Measurements from ENCODE around the gene CYP3A4.
"Not testable (repeated sequence)": the region's sequence is repeated elsewhere in the genome, so short reads cannot be mapped to it uniquely, and the experiment has no call there.

CYP3A4 gene

GRCh38 chr7:99751322-99752052 lies 32.5 kb downstream of the CYP3A4 start:
- not testable (repeated sequence) for H3K4me3 Mint-ChIP-seq; H3K4me1 Mint-ChIP-seq (ENCODE audit: low read depth); H3K27ac Mint-ChIP-seq; H3K9me3 Mint-ChIP-seq; H3K36me3 Mint-ChIP-seq (ENCODE audit: low read depth)
- peaks cover 23% of the 10 kb centered on the region for H3K27me3 Mint-ChIP-seq

- peaks cover 23% of the 10 kb centered on the region for H3K27me3 Mint-ChIP-seq
Measured at GRCh38 chr7:99748846-99749579, 35.0 kb downstream of the CYP3A4 start.

GRCh38 chr7:99746915-99747314 lies 37.1 kb downstream of the CYP3A4 start:
- not testable (repeated sequence) for H3K36me3 Mint-ChIP-seq (ENCODE audit: low read depth); H3K27ac Mint-ChIP-seq; H3K4me1 Mint-ChIP-seq (ENCODE audit: low read depth); H3K4me3 Mint-ChIP-seq; H3K9me3 Mint-ChIP-seq
- H3K27me3 Mint-ChIP-seq, result peaks cover 24% of the 10 kb centered on the region

More at GRCh38 chr7:99748846-99749579, 35.0 kb downstream of the CYP3A4 start:
- Mint-ChIP-seq H3K36me3 (ENCODE audit: low read depth) (no peaks in the 10 kb centered on the region), H3K4me1 (ENCODE audit: low read depth) (peaks cover 5% of the 10 kb centered on the region), H3K27ac (no peak overlapping the region), H3K4me3 (no peak overlapping the region), H3K9me3 (peaks cover 6% of the 10 kb centered on the region)

- peaks cover 11% of the 10 kb centered on the region for H3K4me1 Mint-ChIP-seq (ENCODE audit: low read depth)
- H3K27me3 Mint-ChIP-seq, result peaks cover 20% of the 10 kb centered on the region
- not testable (repeated sequence) for H3K27ac Mint-ChIP-seq; H3K36me3 Mint-ChIP-seq (ENCODE audit: low read depth); H3K9me3 Mint-ChIP-seq; H3K4me3 Mint-ChIP-seq
Measured at GRCh38 chr7:99745395-99745794, 38.6 kb downstream of the CYP3A4 start.

GRCh38 chr7:99742737-99743394 lies 41.1 kb downstream of the CYP3A4 start:
- peak overlapping the region; percentile 7 for H3K27ac Mint-ChIP-seq
- H3K36me3 Mint-ChIP-seq (ENCODE audit: low read depth), result peaks cover 10% of the 10 kb centered on the region
- peaks cover 16% of the 10 kb centered on the region for H3K27me3 Mint-ChIP-seq
- peaks cover 6% of the 10 kb centered on the region for H3K9me3 Mint-ChIP-seq
- peaks cover 11% of the 10 kb centered on the region for H3K4me1 Mint-ChIP-seq (ENCODE audit: low read depth)
- H3K4me3 Mint-ChIP-seq, result no peak overlapping the region

- H3K4me1 Mint-ChIP-seq (ENCODE audit: low read depth), result peaks cover 11% of the 10 kb centered on the region
- no peak overlapping the region for H3K4me3 Mint-ChIP-seq
- H3K9me3 Mint-ChIP-seq, result peaks cover 6% of the 10 kb centered on the region
- peaks cover 12% of the 10 kb centered on the region for H3K27me3 Mint-ChIP-seq
- peaks cover 10% of the 10 kb centered on the region for H3K36me3 Mint-ChIP-seq (ENCODE audit: low read depth)
- H3K27ac Mint-ChIP-seq, result no peak overlapping the region
Measured at GRCh38 chr7:99741441-99741795, 42.6 kb downstream of the CYP3A4 start.

- Mint-ChIP-seq H3K9me3 (peaks cover 6% of the 10 kb centered on the region), H3K4me3 (no peak overlapping the region), H3K4me1 (ENCODE audit: low read depth) (peaks cover 11% of the 10 kb centered on the region), H3K27me3 (peaks cover 9% of the 10 kb centered on the region), H3K27ac (no peak overlapping the region), H3K36me3 (ENCODE audit: low read depth) (peaks cover 10% of the 10 kb centered on the region)
Measured at GRCh38 chr7:99740573-99741440, 43.2 kb downstream of the CYP3A4 start.

- H3K27me3 Mint-ChIP-seq, result peaks cover 8% of the 10 kb centered on the region
- H3K9me3 Mint-ChIP-seq, result no peaks in the 10 kb centered on the region
- peaks cover 11% of the 10 kb centered on the region for H3K4me1 Mint-ChIP-seq (ENCODE audit: low read depth)
- H3K27ac Mint-ChIP-seq, result peak overlapping the region; percentile 28
- no peak overlapping the region for H3K4me3 Mint-ChIP-seq
- H3K36me3 Mint-ChIP-seq (ENCODE audit: low read depth), result peaks cover 10% of the 10 kb centered on the region
Measured at GRCh38 chr7:99739699-99740572, 44.0 kb downstream of the CYP3A4 start.

GRCh38 chr7:99737726-99738125 lies 46.3 kb downstream of the CYP3A4 start:
- Mint-ChIP-seq H3K36me3 (ENCODE audit: low read depth) (peaks cover 10% of the 10 kb centered on the region), H3K9me3 (no peaks in the 10 kb centered on the region), H3K27me3 (no peaks in the 10 kb centered on the region), H3K27ac (no peak overlapping the region), H3K4me3 (no peak overlapping the region), H3K4me1 (ENCODE audit: low read depth) (peaks cover 11% of the 10 kb centered on the region)

GRCh38 chr7:99736667-99737066 lies 47.3 kb downstream of the CYP3A4 start:
- not testable (repeated sequence) for H3K27ac Mint-ChIP-seq; H3K9me3 Mint-ChIP-seq; H3K36me3 Mint-ChIP-seq (ENCODE audit: low read depth); H3K27me3 Mint-ChIP-seq; H3K4me3 Mint-ChIP-seq
- peaks cover 19% of the 10 kb centered on the region for H3K4me1 Mint-ChIP-seq (ENCODE audit: low read depth)

- peaks cover 5% of the 10 kb centered on the region for H3K36me3 Mint-ChIP-seq (ENCODE audit: low read depth)
- no peak within 1 kb of the TSS for H3K4me3 Mint-ChIP-seq
- H3K27ac Mint-ChIP-seq, result no peak within 1 kb of the TSS
- H3K9me3 Mint-ChIP-seq, result no peaks in the 10 kb centered on the region
- no peaks in the 10 kb centered on the region for H3K27me3 Mint-ChIP-seq
- H3K4me1 Mint-ChIP-seq (ENCODE audit: low read depth), result peaks cover 17% of the 10 kb centered on the region
Measured at GRCh38 chr7:99734987-99735386, 49.0 kb downstream of the CYP3A4 start, which contains the start of gene CYP3A7. Gene CYP3A7, minus strand, starts transcription at chr7:99735196. Its CDS starts 103 bp downstream, at chr7:99735093.

GRCh38 chr7:99733448-99733847 lies 50.5 kb downstream of the CYP3A4 start:
- H3K9me3 Mint-ChIP-seq, result no peaks in the 10 kb centered on the region

GRCh38 chr7:99733003-99733402 lies 51.0 kb downstream of the CYP3A4 start:
- Mint-ChIP-seq H3K27ac (no peak overlapping the region), H3K4me3 (no peak overlapping the region), H3K9me3 (no peaks in the 10 kb centered on the region), H3K27me3 (no peaks in the 10 kb centered on the region), H3K4me1 (ENCODE audit: low read depth) (peaks cover 16% of the 10 kb centered on the region), H3K36me3 (ENCODE audit: low read depth) (no peaks in the 10 kb centered on the region)

More at GRCh38 chr7:99733448-99733847, 50.5 kb downstream of the CYP3A4 start:
- Mint-ChIP-seq H3K27me3 (no peaks in the 10 kb centered on the region), H3K27ac (no peak overlapping the region), H3K4me1 (ENCODE audit: low read depth) (peaks cover 16% of the 10 kb centered on the region), H3K4me3 (no peak overlapping the region), H3K36me3 (ENCODE audit: low read depth) (no peaks in the 10 kb centered on the region)

Data from stimulated activated naive CD8-positive, alpha-beta T cell treated with anti-CD3 and anti-CD28 coated beads, Interleukin-15, Interleukin-2, amounts not matched to agents 100 ng/mL and 50 ng/mL, for 24 hours (primary cell).